NCI-H1105 treated with DMSO at 0.1 percent for 48 hours (cell line): ENCODE results near the gene ATXN7L1.
"Not testable (repeated sequence)": the region's sequence is repeated elsewhere in the genome, so short reads cannot be mapped to it uniquely, and the experiment has no call there.

ENCODE experiments used
- DNase-seq: peaks from one replicate; lab custom pipeline; 2025; lab: John Stamatoyannopoulos, UW

ATXN7L1 gene

GRCh38 chr7:105861224-105861623 is 15.2 kb downstream of the ATXN7L1 start:
- DNase-seq = no peak

DNA sequence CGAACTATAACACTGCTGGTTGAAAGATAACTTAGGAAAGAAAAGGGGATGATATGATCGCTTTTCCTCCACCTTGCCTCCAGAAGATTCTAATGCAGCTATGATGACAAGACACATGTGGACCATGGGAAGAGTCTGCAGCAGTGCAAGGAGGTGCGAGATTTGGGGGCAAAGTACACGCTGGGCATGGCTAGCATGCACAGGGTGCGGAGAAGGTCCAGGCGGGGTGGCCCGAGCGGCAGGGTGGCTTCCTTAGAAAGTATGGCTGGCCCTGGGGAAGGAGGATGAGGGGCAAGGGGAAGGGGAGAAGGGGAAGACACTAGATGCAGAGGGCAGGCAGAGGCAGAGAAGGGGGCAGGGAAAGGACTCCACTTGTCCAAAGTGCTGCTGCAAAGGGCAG is 15.6 kb downstream of the ATXN7L1 start:
- DNase-seq = no peak

- no peak for DNase-seq
Observed at GRCh38 chr7:105857009-105857952, 19.1 kb downstream of the ATXN7L1 start.

GRCh38 chr7:105854498-105854897 is 21.9 kb downstream of the ATXN7L1 start:
- DNase-seq = no peak

DNA sequence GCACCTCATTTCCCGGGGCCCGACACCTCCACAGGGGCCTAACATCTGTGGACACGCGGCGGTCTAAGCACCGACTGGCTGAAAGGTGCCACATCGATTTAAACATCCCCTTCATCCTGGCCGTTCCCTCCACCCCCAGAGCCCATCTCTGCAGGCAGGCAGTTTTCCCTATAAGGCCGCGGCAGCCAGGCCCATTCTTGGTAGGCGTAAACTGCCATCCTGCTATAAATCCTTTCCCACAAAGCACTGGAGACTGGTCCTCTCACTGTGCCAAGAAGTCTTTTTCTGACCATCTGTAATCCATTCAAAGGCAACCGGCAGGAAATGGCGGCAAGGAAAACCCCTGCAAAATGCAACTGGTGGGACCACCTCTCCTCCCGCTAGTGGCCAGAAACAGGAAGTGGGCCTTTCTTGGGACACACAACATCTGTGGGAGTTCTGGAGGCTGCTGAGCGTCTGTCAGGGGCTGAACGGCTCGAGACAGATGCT is 22.4 kb downstream of the ATXN7L1 start:
- no peak for DNase-seq

GRCh38 chr7:105851064-105851463 is 25.3 kb downstream of the ATXN7L1 start:
- no peak for DNase-seq

DNA sequence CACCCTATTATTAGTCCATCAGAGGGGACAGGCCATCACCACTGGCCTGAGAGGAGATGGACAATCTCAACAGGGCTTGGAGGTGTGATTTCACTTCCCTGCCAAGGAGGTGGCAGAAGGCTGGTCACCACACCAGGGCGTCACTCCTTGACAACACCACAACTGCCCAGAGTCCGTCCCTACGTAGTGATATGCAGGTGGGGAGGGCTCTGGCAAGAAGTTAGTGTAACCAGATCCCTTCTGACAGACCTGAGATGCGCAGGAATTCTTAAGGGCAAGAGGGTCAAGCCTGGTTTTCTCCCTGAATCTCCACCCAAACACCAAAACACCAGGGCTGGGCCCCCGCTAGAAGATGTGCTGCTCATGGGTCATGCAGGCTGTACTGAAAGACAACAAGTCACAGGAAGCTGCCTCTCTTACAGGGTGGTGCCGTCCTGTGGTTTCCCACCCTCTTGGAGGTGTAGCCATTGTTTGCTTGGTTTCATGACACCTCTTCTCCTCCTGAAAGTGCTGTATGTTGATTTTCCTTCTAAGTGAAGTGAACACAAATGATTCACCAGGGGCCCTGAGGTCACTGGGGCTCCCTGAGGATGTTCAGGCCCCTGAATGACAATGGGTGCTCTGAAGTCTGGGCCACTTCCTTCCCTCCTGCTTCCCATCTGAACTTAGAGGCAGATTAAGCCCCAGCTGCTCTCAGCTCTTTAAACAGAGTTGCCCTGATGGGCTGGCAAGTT is 27.1 kb downstream of the ATXN7L1 start:
- DNase-seq = no peak

GRCh38 chr7:105846404-105846803 is 30.0 kb downstream of the ATXN7L1 start:
- no peak for DNase-seq

DNA sequence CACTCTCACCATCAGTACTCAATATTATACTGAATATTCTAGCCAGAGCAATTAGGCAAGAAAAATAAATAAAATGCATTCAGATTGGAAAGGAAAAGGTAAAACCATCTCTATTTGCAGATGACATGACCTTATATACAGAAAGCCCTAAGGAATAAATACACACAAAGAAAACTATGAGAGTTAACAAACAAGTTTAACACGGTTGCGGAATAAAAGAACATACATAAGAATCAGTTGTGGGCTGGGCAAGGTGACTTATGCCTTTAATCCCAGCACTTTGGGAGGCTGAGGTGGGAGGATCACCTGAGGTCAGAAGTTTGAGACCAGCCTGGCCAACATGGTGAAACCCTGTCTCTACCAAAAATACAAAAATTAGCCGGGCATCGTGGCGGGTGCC is 31.7 kb downstream of the ATXN7L1 start:
- not testable (repeated sequence) for DNase-seq

DNA sequence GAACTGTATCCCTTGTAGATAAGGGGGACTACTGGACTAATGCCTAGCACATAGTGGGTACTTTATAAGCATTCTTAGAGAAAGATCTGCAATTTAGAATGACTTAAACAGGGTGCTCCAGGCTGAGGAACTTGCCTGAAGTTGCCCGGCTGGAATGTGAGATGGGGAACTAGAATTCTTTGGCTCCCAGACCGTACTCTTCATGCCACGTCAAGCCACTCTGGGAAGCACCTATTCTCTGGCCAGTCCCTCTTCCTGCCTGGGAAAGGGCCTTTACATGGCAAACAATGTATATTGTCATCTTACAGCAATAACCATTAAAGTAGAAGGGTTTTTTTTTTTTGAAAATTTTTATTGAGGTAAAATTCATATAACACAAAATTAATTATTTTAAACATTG is 34.5 kb downstream of the ATXN7L1 start:
- DNase-seq = no peak

DNA sequence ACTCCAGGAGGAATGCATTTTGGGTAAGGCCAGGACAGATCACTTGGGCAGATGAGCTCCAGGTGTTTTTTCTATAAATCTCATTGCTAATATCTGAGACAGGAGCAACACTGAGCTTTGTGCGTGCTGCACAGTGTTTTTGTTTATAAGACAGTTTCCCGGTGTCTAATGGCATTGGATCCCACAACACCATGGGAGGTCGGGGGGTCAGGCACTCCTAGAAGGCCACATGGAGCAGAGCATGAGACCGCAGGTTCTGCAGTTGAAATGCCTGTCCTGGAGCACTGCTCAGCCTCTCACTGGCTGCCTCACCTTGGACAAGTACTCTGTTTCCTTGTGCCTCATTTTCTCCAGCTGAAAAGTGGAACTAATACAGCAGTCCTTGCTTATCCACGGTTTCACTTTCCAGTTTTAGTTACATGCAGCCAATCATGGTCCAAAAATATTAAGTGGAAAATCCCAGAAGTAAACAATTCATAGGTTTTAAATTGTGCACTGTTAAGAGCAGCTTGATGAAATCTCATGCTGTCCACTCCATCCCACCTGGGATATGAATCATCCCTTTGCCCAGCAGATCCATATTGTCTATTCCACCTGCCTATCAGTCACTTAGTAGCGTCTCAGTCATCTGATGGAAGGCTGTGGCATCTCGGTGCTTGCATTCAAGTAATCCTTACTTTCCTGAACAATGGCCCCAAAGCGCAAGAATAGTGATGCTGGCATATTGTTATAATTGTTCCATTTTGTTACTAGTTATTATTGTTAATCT is 35.2 kb downstream of the ATXN7L1 start:
- no peak for DNase-seq

- DNase-seq = no peak
Observed at GRCh38 chr7:105839266-105839665, 37.1 kb downstream of the ATXN7L1 start.

- peak; percentile 95 for DNase-seq
Observed at GRCh38 chr7:105838627-105839231, 37.7 kb downstream of the ATXN7L1 start.

GRCh38 chr7:105837765-105838626 is 38.4 kb downstream of the ATXN7L1 start:
- peak; percentile 95 for DNase-seq

DNA sequence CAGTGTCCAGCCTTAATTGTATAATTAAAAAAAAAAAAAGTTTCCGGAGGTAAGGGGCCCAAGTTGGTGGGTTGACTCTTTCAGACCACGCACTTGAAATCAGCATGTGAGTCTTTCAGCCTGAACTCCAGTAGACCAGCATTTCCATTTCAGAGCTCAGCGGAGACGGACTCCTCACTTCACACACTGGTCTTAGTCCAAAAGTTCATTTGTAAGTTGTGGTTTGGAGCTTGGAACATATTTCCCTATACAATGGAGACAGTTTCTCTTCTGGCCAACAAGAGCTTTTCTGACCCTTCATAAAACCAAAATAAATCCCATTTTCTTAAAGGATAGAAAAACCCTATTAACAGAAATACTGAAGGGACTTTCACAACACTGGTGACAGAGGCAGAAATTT is 41.0 kb downstream of the ATXN7L1 start:
- no peak for DNase-seq

DNA sequence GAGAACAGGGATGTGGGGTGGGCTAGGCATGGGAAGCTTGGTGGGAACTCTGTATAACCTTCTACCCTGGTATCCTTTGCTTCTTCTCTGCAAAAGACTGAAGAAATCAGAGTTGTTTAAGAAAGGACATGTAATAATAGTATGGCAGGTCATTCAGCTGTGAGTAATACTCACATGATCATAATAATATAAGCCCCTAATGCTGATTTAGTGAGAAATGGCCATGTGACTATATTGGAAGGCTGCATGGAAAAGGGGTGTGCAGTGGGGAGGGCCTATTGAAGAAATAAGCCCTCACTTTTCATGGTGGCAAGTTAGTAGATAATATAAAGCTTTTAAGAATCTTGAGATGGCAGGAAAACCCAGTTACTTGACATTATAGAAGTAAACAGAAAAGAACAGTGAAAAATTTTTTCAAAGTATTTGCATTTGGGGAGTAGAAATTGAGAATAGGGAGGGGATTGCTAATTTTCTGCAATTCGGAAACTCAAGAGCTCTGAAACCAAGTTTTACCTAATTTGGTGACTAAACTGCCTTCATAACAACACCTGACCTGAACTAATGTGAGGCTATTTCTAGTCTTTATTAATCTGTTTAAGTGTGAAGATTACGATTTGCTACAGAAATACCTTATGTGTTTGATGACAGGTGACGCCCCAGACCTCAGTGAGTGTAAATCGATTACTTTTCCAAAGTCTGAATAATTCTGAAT is 44.4 kb downstream of the ATXN7L1 start:
- DNase-seq = no peak

DNA sequence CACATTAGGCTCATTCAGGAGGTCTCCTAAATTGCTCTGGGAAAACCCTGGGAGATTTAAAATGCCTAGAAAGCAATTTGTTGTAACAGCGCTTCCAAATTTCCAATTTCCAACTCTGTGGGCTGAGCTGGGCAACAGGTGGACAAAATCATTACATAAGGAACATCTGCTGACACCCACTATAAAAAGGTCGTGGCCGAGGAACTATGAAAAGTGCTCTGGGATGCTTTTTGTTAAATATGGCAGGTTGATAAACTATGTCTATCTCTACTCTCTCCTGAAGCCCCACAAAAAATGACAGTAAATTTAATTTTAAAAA is 45.1 kb downstream of the ATXN7L1 start:
- DNase-seq = no peak

- DNase-seq = no peak
Observed at GRCh38 chr7:105830405-105831301, 45.7 kb downstream of the ATXN7L1 start.

DNA sequence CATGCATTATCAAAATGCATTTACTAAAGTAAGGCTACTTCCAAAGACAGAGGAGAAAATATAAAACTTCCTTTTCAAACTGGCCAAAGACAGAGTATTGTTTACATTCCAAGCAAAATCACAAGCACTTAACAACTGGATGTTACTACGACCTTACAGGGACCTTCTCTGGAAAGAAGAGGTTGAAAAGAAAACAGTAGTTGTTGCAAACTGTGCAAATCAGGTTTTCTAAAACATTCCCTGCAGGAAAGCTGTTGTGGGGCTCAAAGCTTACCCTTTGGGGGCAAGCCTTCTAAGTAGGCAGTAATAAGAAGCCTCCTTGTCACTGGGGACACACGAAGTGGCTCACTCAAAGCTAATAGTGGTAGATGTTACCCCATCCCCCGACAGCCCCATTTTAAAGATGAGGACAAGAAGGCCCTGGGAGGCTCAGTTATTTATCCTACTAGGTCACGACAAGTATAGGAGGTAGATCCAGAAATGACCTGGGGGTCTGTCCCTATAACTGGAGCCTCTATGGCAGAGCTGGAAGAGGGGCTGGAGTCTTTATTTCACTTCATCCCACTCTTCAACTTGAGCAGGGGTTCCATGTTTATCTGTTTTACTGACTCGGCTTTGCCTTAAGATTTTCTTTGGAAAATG is 46.6 kb downstream of the ATXN7L1 start:
- DNase-seq = no peak
